Epithelial cell of proximal tubule (primary cell): ENCODE results near the gene INTS6. TPM values are rescaled to one million over a fixed set of nuclear protein-coding genes. Genes with fewer than 3 reads are reported as not detected.

ENCODE experiments used
- DNase-seq: peaks from one replicate; pipeline ENCODE4 v3.0.0-alpha.2; 2011; ENCODE audit warnings: low read depth
- H3K4me3 ChIP-seq: 2 replicates; pipeline ENCODE4 v1.5.1; 2011; ENCODE audit warnings: low read depth, mild to moderate bottlenecking, low read length
- total RNA-seq: library from RNA; depleted of rRNA; stranded (reverse); fragments of >200 nt; gene quantifications from 2 replicates; pipeline ENCODE4 v1.2.3, GENCODE V29; 2015
- TF ChIP-seq, protein P1 (sequence below): conservative IDR thresholded peaks from 2 replicates; pipeline ENCODE4 v1.5.1; 2012; ENCODE audit warnings: low read depth, mild to moderate bottlenecking, low read length

INTS6 gene, protein sequence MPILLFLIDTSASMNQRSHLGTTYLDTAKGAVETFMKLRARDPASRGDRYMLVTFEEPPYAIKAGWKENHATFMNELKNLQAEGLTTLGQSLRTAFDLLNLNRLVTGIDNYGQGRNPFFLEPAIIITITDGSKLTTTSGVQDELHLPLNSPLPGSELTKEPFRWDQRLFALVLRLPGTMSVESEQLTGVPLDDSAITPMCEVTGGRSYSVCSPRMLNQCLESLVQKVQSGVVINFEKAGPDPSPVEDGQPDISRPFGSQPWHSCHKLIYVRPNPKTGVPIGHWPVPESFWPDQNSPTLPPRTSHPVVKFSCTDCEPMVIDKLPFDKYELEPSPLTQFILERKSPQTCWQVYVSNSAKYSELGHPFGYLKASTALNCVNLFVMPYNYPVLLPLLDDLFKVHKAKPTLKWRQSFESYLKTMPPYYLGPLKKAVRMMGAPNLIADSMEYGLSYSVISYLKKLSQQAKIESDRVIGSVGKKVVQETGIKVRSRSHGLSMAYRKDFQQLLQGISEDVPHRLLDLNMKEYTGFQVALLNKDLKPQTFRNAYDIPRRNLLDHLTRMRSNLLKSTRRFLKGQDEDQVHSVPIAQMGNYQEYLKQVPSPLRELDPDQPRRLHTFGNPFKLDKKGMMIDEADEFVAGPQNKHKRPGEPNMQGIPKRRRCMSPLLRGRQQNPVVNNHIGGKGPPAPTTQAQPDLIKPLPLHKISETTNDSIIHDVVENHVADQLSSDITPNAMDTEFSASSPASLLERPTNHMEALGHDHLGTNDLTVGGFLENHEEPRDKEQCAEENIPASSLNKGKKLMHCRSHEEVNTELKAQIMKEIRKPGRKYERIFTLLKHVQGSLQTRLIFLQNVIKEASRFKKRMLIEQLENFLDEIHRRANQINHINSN
- 22.6 and 30.2 TPM in 2 replicates for total RNA-seq

DNA sequence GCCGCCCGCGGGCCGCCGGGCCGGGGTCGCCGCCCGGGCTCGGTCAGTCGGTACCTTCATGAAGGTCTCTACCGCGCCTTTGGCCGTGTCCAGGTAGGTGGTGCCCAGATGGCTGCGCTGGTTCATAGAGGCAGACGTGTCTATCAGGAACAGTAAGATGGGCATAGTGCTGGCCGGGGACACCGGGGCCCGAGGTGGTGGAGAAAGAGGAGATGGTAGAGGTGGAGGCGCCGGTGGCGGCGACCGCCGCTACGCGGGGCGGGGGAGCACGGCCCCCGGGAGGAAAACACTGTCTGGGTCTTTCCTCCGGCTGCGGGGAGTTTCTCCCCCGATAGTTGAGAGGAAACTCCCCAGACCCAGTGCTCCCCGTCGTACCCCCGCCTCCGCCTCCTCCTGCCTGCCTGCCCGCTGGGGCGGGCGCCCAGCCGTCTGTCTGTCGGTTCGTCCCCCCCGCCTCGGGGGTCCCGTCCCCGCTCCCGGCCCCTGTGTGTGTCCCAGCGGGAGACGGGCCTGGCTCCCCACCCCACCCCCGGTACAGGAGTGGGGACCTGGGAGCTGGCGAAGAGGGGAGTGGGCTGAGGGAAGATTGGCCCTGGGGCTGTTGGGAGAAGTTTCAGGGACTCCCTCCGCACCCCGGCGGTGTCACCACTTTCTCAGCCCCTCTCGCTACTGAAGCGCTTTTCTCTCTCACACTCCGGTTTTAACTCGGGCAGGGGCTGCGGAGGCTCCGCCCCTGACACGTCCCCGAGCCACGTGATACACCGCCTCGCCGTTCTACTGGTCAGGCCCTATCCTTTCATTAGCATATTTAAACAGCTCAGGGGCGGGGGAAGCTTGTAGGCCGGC lies at the start of gene INTS6:
TSS of gene INTS6 (minus strand) at position 676 of the 846 bp plus-strand sequence. CDS start at position 165, 511 bp downstream.
- H3K4me3 ChIP-seq = peak within 1 kb of the TSS; percentile 86
- DNase-seq = peak; percentile 91
- TF ChIP-seq, protein P1, sequence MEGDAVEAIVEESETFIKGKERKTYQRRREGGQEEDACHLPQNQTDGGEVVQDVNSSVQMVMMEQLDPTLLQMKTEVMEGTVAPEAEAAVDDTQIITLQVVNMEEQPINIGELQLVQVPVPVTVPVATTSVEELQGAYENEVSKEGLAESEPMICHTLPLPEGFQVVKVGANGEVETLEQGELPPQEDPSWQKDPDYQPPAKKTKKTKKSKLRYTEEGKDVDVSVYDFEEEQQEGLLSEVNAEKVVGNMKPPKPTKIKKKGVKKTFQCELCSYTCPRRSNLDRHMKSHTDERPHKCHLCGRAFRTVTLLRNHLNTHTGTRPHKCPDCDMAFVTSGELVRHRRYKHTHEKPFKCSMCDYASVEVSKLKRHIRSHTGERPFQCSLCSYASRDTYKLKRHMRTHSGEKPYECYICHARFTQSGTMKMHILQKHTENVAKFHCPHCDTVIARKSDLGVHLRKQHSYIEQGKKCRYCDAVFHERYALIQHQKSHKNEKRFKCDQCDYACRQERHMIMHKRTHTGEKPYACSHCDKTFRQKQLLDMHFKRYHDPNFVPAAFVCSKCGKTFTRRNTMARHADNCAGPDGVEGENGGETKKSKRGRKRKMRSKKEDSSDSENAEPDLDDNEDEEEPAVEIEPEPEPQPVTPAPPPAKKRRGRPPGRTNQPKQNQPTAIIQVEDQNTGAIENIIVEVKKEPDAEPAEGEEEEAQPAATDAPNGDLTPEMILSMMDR = no peak

DNA sequence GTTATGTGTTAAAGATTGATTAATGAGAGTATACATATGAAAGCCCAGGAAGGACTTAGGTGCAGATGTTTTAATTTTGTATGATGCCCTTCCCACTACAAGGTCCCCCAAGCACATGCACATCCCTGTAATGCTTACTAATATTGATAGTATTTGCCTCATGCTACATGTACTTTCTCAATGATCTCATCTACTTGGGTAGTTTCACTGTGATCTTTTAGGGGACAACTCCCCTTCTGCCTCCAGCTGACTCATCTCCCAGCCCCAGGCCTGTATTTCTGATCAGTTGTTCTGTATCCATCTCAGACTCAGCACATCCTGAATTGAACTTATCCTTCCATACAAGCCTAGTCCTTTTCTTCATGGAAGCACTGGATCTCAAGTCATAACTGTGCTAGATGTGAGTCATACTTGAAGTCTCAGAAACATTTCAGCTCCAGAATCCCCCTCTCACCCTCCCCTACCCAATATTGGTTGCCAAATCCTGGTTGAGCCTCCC lies 49.4 kb upstream of the INTS6 start:
- TF ChIP-seq, protein P1 = no peak
- no peak for DNase-seq

DNA sequence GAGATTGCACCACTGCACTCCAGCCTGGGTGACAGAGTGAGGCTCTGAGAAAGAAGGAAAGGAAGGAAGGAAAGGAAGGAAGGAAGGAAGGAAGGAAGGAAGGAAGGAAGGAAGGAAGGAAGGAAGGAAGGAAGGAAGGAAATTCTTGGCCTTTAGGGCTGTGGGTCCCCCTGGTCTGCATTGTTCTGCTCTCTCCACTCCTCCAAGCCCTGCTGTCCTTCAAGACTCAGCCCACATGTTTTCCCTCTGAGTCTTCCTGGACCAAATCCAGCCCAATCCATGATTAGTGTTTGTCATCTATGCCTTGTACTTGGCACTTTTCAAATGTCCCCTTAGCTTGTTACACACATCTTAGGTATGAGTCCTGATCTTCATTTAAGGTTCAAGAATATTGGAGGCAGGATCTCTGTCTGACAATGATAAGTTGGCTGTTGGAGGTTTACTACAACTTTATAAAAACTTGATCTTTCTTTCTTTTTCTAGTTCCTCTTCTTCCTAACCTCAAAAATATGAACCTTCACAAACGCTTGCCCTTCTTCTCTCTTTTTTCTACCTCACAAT lies 48.8 kb upstream of the INTS6 start:
- DNase-seq = no peak
- TF ChIP-seq, protein P1 = no peak
- no peak overlapping the region for H3K4me3 ChIP-seq

More for the DNA sequence above, 49.4 kb upstream of the INTS6 start:
- H3K4me3 ChIP-seq = no peak overlapping the region

DNA sequence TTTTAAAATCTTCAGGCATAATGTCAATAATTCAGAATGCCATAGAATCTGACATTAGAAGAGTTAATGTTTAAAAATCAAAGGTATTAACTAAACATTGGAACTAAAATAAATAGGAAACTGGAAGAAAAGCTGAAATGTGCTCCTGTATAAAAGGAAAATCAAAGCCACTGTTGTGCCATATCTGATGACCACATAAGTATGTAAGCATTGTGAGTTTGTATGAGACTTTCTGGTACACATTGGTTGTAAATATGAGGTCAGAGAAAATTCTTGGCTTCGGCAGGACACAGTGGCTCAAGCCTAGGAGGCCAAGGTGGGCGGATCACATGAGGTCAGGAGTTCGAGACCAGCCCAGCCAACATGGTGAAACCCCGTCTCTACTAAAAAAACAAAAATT lies 48.3 kb upstream of the INTS6 start:
- H3K4me3 ChIP-seq = no peak overlapping the region
- TF ChIP-seq, protein P1 = no peak
- DNase-seq = no peak

DNA sequence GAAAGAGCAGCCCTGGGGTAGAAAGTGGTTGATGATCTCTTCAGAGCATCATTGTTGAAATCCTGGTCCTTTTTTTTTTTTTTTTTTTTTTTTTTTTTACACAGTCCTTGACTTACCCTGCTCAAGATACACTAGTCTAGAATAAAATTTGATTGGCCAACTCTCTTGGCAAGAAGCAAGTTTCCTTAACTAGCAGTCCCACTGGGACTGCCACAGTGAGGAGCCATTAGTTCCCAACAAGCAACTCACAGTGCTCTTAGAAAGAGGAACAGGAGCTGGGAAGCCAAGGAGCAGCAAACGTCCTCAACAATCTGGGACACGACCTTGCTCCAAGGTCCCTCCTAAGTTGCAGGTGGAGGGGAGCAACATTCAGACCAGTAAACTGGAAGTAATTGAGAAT lies 47.9 kb upstream of the INTS6 start:
- DNase-seq = no peak
- no peak overlapping the region for H3K4me3 ChIP-seq
- TF ChIP-seq, protein P1 = no peak

DNA sequence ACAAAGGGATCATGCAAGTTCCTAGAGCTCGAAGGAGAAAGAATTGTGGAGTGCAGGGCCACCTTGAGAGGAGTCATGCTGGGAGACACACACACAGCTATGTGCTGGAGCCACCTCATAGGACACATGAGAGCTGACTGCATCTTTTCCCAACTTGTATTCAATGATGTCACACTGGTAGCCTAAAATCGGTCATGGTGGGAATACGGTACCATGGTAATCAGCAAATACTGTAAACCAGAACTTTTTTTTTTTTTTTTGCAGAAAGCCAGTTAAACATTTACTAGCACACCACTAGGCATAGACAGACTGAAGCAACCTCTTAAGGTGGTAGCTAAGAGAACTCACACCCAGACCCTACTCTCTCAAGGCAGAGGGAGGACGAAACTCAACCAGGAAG lies 47.0 kb upstream of the INTS6 start:
- H3K4me3 ChIP-seq = no peak overlapping the region
- TF ChIP-seq, protein P1 = no peak
- no peak for DNase-seq
